ENCODE results near the gene EFS.

Gene EFS

GRCh38 chr14:23324455-23324846 is 40.5 kb downstream of the EFS start:
- DNase-seq = no peak

GRCh38 chr14:23323838-23324454 is 41.0 kb downstream of the EFS start:
- no peak for DNase-seq

- DNase-seq = no peak
These were observed 42.1 kb downstream of the EFS start for GRCh38 chr14:23322568-23323517.

GRCh38 chr14:23321572-23322547 is 43.1 kb downstream of the EFS start:
- DNase-seq = peak; percentile 47

- DNase-seq = peak; percentile 100
These were observed 44.1 kb downstream of the EFS start, which contains the start of gene PABPN1 for GRCh38 chr14:23320584-23321571. Gene PABPN1 (plus strand): TSS chr14:23321457. CDS start chr14:23321470, 13 bp downstream.

- DNase-seq = no peak
These were observed 45.0 kb downstream of the EFS start for GRCh38 chr14:23319746-23320583.

GRCh38 chr14:23316300-23316699 is 48.7 kb downstream of the EFS start:
- no peak for DNase-seq

- no peak for DNase-seq
These were observed 54.4 kb downstream of the EFS start for GRCh38 chr14:23310546-23310945.

GRCh38 chr14:23308721-23309445 is 56.1 kb downstream of the EFS start:
- DNase-seq = no peak

- no peak for DNase-seq
These were observed 57.0 kb downstream of the EFS start for GRCh38 chr14:23307687-23308644.

GRCh38 chr14:23307146-23307530 is 57.8 kb downstream of the EFS start:
- peak; percentile 34 for DNase-seq

GRCh38 chr14:23306412-23307145 is 58.4 kb downstream of the EFS start, which contains the start of gene BCL2L2:
Gene BCL2L2 (plus strand): TSS chr14:23306833. CDS start chr14:23307768, 935 bp downstream.
- DNase-seq = peak; percentile 85

Data from NCI-H2171 treated with DMSO at 0.1 percent for 48 hours (cell line).